ENCODE measurements around the gene BCKDK. TPM values are rescaled to one million over a fixed set of nuclear protein-coding genes. Genes with fewer than 3 reads are reported as not detected.

BCKDK gene
- total RNA-seq, 4 donors from 2014 or later: 60.7 to 85.3 (median 78.6) TPM

DNA sequence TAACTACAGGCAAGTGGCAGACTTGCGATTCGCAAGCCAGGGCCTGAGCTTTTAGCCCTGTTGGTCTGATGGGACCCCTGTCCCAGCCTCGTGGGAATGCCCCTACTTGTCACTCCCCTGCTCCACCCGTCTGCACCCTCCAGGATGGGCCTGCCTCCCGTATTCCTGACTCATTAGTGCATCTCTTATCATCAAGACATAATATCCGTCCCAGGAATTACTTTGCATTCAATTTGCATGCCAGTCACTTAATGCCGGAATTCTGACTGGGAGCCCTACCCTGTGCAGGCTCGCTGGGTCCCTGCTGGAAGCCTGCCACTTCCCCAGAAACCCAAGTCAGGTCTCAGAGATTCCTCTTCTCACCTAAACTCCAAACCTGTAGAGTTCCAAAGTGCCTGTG is 22.8 kb upstream of the BCKDK start:
- 50 to 53% methylated on average over 8 of the region's 8 CpGs for WGBS, 2 donors
- no peak for DNase-seq (ENCODE audit: low spot score in 2 of 2)
- TF ChIP-seq, protein P1, sequence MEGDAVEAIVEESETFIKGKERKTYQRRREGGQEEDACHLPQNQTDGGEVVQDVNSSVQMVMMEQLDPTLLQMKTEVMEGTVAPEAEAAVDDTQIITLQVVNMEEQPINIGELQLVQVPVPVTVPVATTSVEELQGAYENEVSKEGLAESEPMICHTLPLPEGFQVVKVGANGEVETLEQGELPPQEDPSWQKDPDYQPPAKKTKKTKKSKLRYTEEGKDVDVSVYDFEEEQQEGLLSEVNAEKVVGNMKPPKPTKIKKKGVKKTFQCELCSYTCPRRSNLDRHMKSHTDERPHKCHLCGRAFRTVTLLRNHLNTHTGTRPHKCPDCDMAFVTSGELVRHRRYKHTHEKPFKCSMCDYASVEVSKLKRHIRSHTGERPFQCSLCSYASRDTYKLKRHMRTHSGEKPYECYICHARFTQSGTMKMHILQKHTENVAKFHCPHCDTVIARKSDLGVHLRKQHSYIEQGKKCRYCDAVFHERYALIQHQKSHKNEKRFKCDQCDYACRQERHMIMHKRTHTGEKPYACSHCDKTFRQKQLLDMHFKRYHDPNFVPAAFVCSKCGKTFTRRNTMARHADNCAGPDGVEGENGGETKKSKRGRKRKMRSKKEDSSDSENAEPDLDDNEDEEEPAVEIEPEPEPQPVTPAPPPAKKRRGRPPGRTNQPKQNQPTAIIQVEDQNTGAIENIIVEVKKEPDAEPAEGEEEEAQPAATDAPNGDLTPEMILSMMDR (IDR thresholded peaks at IDR 0.05): no peak
- TF ChIP-seq POLR2A (IDR thresholded peaks at IDR 0.05): no peak
- H3K4me3 ChIP-seq (ENCODE audit: low read depth, poor library complexity, severe bottlenecking): no peak overlapping the region
- intact Hi-C loops (cut with DNase I; ENCODE audit: low total_unique reads): no loop called here

DNA sequence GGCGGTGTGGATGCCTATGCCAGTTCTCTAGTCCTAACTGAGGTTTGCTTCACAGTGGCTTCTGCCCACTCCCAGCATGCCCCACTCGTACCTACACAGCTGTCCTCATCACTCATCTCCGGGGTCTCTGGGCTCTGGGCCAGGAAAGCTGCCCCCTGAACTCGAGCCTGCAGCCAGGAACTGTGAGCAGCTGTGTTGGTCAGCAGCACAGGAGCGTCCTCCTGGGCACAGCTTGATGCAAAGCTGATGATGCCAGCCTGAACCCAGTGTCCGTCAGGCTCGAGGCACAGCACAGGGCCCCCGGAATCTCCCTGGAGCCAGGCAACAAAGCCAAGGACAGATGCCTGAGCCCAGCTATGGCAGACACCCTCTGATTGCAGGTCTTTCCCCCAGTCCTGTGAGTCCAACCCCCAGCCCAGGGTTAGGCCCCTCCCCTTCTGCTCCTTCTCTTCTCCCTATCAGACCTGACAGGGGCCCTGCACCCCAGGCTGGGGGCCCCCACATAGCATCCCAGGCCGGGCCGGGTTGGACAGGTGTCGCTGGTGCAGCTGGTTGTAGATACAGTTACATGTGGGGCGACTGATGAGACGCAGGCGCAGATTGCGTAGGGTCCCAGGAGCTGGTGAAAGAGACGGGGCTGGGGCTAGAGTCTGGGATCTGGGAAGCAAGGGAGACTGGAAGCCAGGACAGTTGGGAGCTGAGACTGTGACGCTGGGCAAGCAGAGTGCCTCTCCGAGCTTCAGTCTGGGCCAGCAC is 22.1 kb upstream of the BCKDK start:
- DNase-seq (ENCODE audit: low spot score in 2 of 2): no peak
- TF ChIP-seq, protein P1 (IDR thresholded peaks at IDR 0.05): no peak
- no peak for TF ChIP-seq POLR2A (IDR thresholded peaks at IDR 0.05)
- intact Hi-C loops (cut with DNase I; ENCODE audit: low total_unique reads): no loop called here
- WGBS, 2 donors: 83 to 91% methylated on average over 18 of the region's 18 CpGs
- no peak overlapping the region for H3K4me3 ChIP-seq (ENCODE audit: low read depth, poor library complexity, severe bottlenecking)

DNA sequence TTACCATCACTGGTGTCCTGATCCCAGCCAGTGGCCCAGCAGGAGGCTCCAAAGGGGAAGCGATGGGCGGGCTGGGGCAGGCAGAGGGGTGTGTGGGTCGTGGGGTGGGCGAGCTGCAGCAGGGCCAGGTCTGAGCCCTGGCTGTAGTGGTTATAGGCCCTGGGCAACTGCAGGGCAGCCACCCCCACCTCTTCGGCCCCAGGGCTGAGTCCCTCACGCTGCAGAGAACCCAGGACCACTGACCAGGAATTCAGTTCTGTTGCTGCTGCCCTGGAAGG is 21.6 kb upstream of the BCKDK start:
- no peak for DNase-seq (ENCODE audit: low spot score in 2 of 2)
- intact Hi-C loops (cut with DNase I; ENCODE audit: low total_unique reads): no loop called here
- WGBS, 2 donors: 85 to 88% methylated on average over 5 to 6 of the region's 6 CpGs
- TF ChIP-seq, protein P1 (IDR thresholded peaks at IDR 0.05): no peak
- no peak for TF ChIP-seq POLR2A (IDR thresholded peaks at IDR 0.05)
- no peak overlapping the region for H3K4me3 ChIP-seq (ENCODE audit: low read depth, poor library complexity, severe bottlenecking)

DNA sequence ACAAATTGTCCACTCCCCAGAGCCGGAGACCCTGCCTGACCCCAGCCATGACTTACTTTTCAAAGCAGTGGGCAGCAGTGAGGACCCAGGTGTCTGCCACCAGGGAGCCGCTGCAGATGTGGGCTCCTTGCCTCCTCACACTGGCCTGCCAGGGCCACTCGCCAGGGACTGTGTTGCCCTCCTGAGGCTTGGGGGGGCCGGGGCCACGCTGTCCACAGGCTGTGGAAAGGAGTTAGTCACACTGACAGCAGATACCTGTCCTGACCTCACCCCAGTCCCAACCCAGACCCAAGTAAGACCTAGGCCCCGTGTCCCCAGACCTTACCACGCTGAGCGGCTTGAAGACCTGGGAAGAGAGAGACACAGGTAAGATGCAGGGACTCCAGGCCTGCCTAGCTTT is 20.7 kb upstream of the BCKDK start:
- no peak overlapping the region for H3K4me3 ChIP-seq (ENCODE audit: low read depth, poor library complexity, severe bottlenecking)
- TF ChIP-seq, protein P1 (IDR thresholded peaks at IDR 0.05): no peak
- no peak for TF ChIP-seq POLR2A (IDR thresholded peaks at IDR 0.05)
- DNase-seq (ENCODE audit: low spot score in 2 of 2): no peak
- intact Hi-C loops (cut with DNase I; ENCODE audit: low total_unique reads): no loop called here
- WGBS, 2 donors: 77 to 91% methylated on average over 6 to 8 of the region's 8 CpGs

DNA sequence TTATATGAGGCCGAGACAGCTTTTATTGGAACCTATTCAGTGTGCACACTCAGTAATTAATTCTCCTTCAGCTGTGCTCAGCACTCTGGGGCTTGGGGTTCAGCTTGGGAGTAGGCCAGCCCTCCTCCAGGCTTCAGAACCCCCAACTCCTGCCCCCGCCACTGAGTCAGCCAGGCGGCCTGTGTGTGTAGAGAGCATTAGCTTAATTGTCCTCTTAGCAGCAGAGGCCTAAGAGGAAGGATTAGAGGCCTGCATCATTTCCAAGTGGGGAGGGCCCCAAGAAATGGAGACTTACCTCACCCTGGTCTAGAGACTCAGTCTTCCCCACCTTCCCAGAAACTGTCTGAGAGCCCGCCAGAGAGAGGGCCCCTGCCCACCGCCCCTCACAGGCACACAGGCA is 20.2 kb upstream of the BCKDK start:
- no peak for DNase-seq (ENCODE audit: low spot score in 2 of 2)
- WGBS, 2 donors: 77 to 79% methylated on average over 3 to 5 of the region's 5 CpGs
- intact Hi-C loops (cut with DNase I; ENCODE audit: low total_unique reads): no loop called here
- TF ChIP-seq, protein P1 (IDR thresholded peaks at IDR 0.05): no peak
- no peak for TF ChIP-seq POLR2A (IDR thresholded peaks at IDR 0.05)
- H3K4me3 ChIP-seq (ENCODE audit: low read depth, poor library complexity, severe bottlenecking): no peak overlapping the region
